ENCODE results near the gene STIMATE.

STIMATE gene

GRCh38 chr3:52798978-52799476 lies 98.3 kb downstream of the STIMATE start:
- POLR2A ChIA-PET, result interaction anchor here (1.2 to 1.6 kb wide), 2 partner anchors 18 to 28 kb away, joined by 3 to 12 read pairs; partner anchors contain the start of gene NEK4
- CTCF ChIA-PET, result interaction anchor here (0.6 to 2.1 kb wide), 12 partner anchors 8 to 392 kb away, joined by 3 to 7 read pairs (median 4); no protein-coding TSS in a partner anchor
- DNase-seq (ENCODE audit: extremely low spot score), result peak; percentile 80
- no peak for TF ChIP-seq HDGF (IDR thresholded peaks at IDR 0.05; ENCODE audit: borderline replicate concordance)
- TF ChIP-seq CTBP1 (IDR thresholded peaks at IDR 0.05; ENCODE audit: borderline replicate concordance), result no peak
- no peak for TF ChIP-seq SUZ12 (IDR thresholded peaks at IDR 0.05)
- no peak for TF ChIP-seq ELF4 (IDR thresholded peaks at IDR 0.05)
- no peak for TF ChIP-seq ZNF384 (IDR thresholded peaks at IDR 0.05)

GRCh38 chr3:52798376-52798977 lies 98.9 kb downstream of the STIMATE start:
- POLR2A ChIA-PET, result interaction anchor here (1.2 to 1.6 kb wide), 2 partner anchors 18 to 28 kb away, joined by 3 to 12 read pairs; partner anchors contain the start of gene NEK4
- no peak for TF ChIP-seq CTBP1 (IDR thresholded peaks at IDR 0.05; ENCODE audit: borderline replicate concordance)
- TF ChIP-seq BHLHE40 (IDR thresholded peaks at IDR 0.05; ENCODE audit: borderline replicate concordance), result no peak
- no peak for TF ChIP-seq SUZ12 (IDR thresholded peaks at IDR 0.05)
- TF ChIP-seq PKNOX1 (IDR thresholded peaks at IDR 0.05), result no peak
- no peak for TF ChIP-seq FOXK2 (IDR thresholded peaks at IDR 0.05)
- no peak for TF ChIP-seq ZNF384 (IDR thresholded peaks at IDR 0.05)
- no peak for TF ChIP-seq FOXA1 (IDR thresholded peaks at IDR 0.05)
- no peak for TF ChIP-seq LEF1 (IDR thresholded peaks at IDR 0.05; ENCODE audit: borderline replicate concordance)
- no peak for TF ChIP-seq TARDBP (IDR thresholded peaks at IDR 0.05)
- no peak for TF ChIP-seq SP1 (IDR thresholded peaks at IDR 0.05)
- TF ChIP-seq NFRKB (IDR thresholded peaks at IDR 0.05), result no peak
- TF ChIP-seq FOXM1 (IDR thresholded peaks at IDR 0.05; ENCODE audit: borderline replicate concordance), result no peak
- no peak for TF ChIP-seq ARNT (IDR thresholded peaks at IDR 0.05)
- no peak for TF ChIP-seq HDGF (IDR thresholded peaks at IDR 0.05; ENCODE audit: borderline replicate concordance)
- no peak for TF ChIP-seq ELF4 (IDR thresholded peaks at IDR 0.05)
- DNase-seq (ENCODE audit: extremely low spot score), result no peak
- CTCF ChIA-PET, result interaction anchor here (0.8 to 1.2 kb wide), 9 partner anchors 8 to 393 kb away, joined by 3 to 5 read pairs (median 4); no protein-coding TSS in a partner anchor

- POLR2A ChIA-PET, result no interaction called here
- TF ChIP-seq L3MBTL2 (conservative IDR thresholded peaks at IDR 0.05) (no peak), NFRKB (IDR thresholded peaks at IDR 0.05) (no peak), SUZ12 (IDR thresholded peaks at IDR 0.05) (no peak), TARDBP (IDR thresholded peaks at IDR 0.05) (no peak), ARNT (IDR thresholded peaks at IDR 0.05) (no peak), SP1 (IDR thresholded peaks at IDR 0.05) (no peak), FOXM1 (IDR thresholded peaks at IDR 0.05; ENCODE audit: borderline replicate concordance) (no peak), CTBP1 (IDR thresholded peaks at IDR 0.05; ENCODE audit: borderline replicate concordance) (no peak), LEF1 (IDR thresholded peaks at IDR 0.05; ENCODE audit: borderline replicate concordance) (no peak), ZNF384 (IDR thresholded peaks at IDR 0.05) (no peak)
- CTCF ChIA-PET, result no interaction called here
- no peak for DNase-seq (ENCODE audit: extremely low spot score)
Observed at GRCh38 chr3:52796411-52796810, 100.9 kb downstream of the STIMATE start.

GRCh38 chr3:52795298-52795900 lies 101.9 kb downstream of the STIMATE start:
- no peak for DNase-seq (ENCODE audit: extremely low spot score)
- ChIA-PET POLR2A (interaction anchor here (0.6 kb wide), 1 partner anchor 24 kb away, joined by 3 read pairs; the partner anchor contains the start of gene NEK4), CTCF (no interaction called here)
- TF ChIP-seq BHLHE40 (IDR thresholded peaks at IDR 0.05; ENCODE audit: borderline replicate concordance) (no peak), TARDBP (IDR thresholded peaks at IDR 0.05) (no peak), L3MBTL2 (conservative IDR thresholded peaks at IDR 0.05) (no peak), FOXM1 (IDR thresholded peaks at IDR 0.05; ENCODE audit: borderline replicate concordance) (no peak), HDGF (IDR thresholded peaks at IDR 0.05; ENCODE audit: borderline replicate concordance) (no peak), ZNF384 (IDR thresholded peaks at IDR 0.05) (no peak), SP1 (IDR thresholded peaks at IDR 0.05) (no peak), NFRKB (IDR thresholded peaks at IDR 0.05) (no peak), SUZ12 (IDR thresholded peaks at IDR 0.05) (no peak), ARNT (IDR thresholded peaks at IDR 0.05) (no peak)

- ChIA-PET CTCF (no interaction called here), POLR2A (interaction anchor here (1.6 kb wide), 1 partner anchor 24 kb away, joined by 8 read pairs; the partner anchor contains the start of gene NEK4)
Observed at GRCh38 chr3:52794612-52795099, 102.7 kb downstream of the STIMATE start, which contains the start of gene ITIH3. TSS of gene ITIH3 (plus strand) at chr3:52794796. CDS start at chr3:52794804, 8 bp downstream.

More at GRCh38 chr3:52794612-52795099, 102.7 kb downstream of the STIMATE start, which contains the start of gene ITIH3:
- no peak for DNase-seq (ENCODE audit: extremely low spot score)
- TF ChIP-seq ZNF384 (IDR thresholded peaks at IDR 0.05), result no peak
- no peak for TF ChIP-seq LEF1 (IDR thresholded peaks at IDR 0.05; ENCODE audit: borderline replicate concordance)
- TF ChIP-seq L3MBTL2 (conservative IDR thresholded peaks at IDR 0.05), result no peak
- TF ChIP-seq PKNOX1 (IDR thresholded peaks at IDR 0.05), result no peak
- no peak for TF ChIP-seq HDGF (IDR thresholded peaks at IDR 0.05; ENCODE audit: borderline replicate concordance)
- no peak for TF ChIP-seq CTBP1 (IDR thresholded peaks at IDR 0.05; ENCODE audit: borderline replicate concordance)
- TF ChIP-seq SUZ12 (IDR thresholded peaks at IDR 0.05), result no peak
- no peak for TF ChIP-seq FOXA1 (IDR thresholded peaks at IDR 0.05)
- no peak for TF ChIP-seq BHLHE40 (IDR thresholded peaks at IDR 0.05; ENCODE audit: borderline replicate concordance)
- no peak for TF ChIP-seq SP1 (IDR thresholded peaks at IDR 0.05)
- no peak for TF ChIP-seq FOXM1 (IDR thresholded peaks at IDR 0.05; ENCODE audit: borderline replicate concordance)
- no peak for TF ChIP-seq NFRKB (IDR thresholded peaks at IDR 0.05)
- no peak for TF ChIP-seq FOXK2 (IDR thresholded peaks at IDR 0.05)
- no peak for TF ChIP-seq ELF4 (IDR thresholded peaks at IDR 0.05)
- no peak for TF ChIP-seq TARDBP (IDR thresholded peaks at IDR 0.05)
- no peak for TF ChIP-seq ARNT (IDR thresholded peaks at IDR 0.05)

Measured in HEK293T (cell line).